ENCODE measurements around the gene SSR4. TPM values are rescaled to one million over a fixed set of nuclear protein-coding genes. Genes with fewer than 3 reads are reported as not detected.

The SSR4 gene
- total RNA-seq, 1 experiment from 2014 or later, result 182 TPM

GRCh38 chrX:153770601-153771414 is 23.7 kb upstream of the SSR4 start:
- no TSS peak for BruUV-seq (replicated peaks)
- ATAC-seq, result no peak
- no peak overlapping the region for H3K9ac ChIP-seq (ENCODE audit: low read length)
- POLR2A ChIA-PET, result no interaction called here
- no peaks in the 10 kb centered on the region for H3K36me3 ChIP-seq (ENCODE audit: control insufficient read depth in 1 of 2, insufficient read depth in 2 of 2, low read length in 2 of 2)
- no peak overlapping the region for H3K4me2 ChIP-seq (ENCODE audit: low read length)
- H3K9me3 ChIP-seq (ENCODE audit: control insufficient read depth in 1 of 2, insufficient read depth in 1 of 2, low read depth in 1 of 2, low read length in 2 of 2), result no peaks in the 10 kb centered on the region
- RAD21 ChIA-PET (ENCODE audit: low non-redundant PET in 1 of 2, low total read pairs in 2 of 2, uncharacterized antibody in 2 of 2, unreplicated experiment in 2 of 2), result no interaction called here
- H3K27me3 ChIP-seq (ENCODE audit: insufficient read depth, low read length), result no peaks in the 10 kb centered on the region
- H4K20me1 ChIP-seq (ENCODE audit: insufficient read depth), result no peaks in the 10 kb centered on the region
- CTCF ChIA-PET, result no interaction called here
- intact Hi-C loops (cut with micrococcal nuclease), result no loop called here
- TF ChIP-seq YY1 (IDR thresholded peaks at IDR 0.05; ENCODE audit: extremely low read depth, insufficient replicate concordance, low read depth, low read length), result no peak
- no peak for TF ChIP-seq EGR1 (IDR thresholded peaks at IDR 0.05; ENCODE audit: low read depth)
- no peak for TF ChIP-seq ZNF274 (IDR thresholded peaks at IDR 0.05; ENCODE audit: low read depth, low read length)
- TF ChIP-seq CBX3 (IDR thresholded peaks at IDR 0.05; ENCODE audit: low read depth), result no peak
- TF ChIP-seq EZH2phosphoT487 (IDR thresholded peaks at IDR 0.05; ENCODE audit: borderline replicate concordance), result no peak
- TF ChIP-seq JUND (IDR thresholded peaks at IDR 0.05), result no peak
- no peak for TF ChIP-seq CEBPB (IDR thresholded peaks at IDR 0.05; ENCODE audit: low read depth)
- TF ChIP-seq ELF1 (IDR thresholded peaks at IDR 0.05; ENCODE audit: borderline replicate concordance, low read depth), result no peak
- TF ChIP-seq EZH2 (IDR thresholded peaks at IDR 0.05), result no peak
- TF ChIP-seq SP1 (IDR thresholded peaks at IDR 0.05; ENCODE audit: low read depth), result no peak
- TF ChIP-seq, protein P1, sequence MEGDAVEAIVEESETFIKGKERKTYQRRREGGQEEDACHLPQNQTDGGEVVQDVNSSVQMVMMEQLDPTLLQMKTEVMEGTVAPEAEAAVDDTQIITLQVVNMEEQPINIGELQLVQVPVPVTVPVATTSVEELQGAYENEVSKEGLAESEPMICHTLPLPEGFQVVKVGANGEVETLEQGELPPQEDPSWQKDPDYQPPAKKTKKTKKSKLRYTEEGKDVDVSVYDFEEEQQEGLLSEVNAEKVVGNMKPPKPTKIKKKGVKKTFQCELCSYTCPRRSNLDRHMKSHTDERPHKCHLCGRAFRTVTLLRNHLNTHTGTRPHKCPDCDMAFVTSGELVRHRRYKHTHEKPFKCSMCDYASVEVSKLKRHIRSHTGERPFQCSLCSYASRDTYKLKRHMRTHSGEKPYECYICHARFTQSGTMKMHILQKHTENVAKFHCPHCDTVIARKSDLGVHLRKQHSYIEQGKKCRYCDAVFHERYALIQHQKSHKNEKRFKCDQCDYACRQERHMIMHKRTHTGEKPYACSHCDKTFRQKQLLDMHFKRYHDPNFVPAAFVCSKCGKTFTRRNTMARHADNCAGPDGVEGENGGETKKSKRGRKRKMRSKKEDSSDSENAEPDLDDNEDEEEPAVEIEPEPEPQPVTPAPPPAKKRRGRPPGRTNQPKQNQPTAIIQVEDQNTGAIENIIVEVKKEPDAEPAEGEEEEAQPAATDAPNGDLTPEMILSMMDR (IDR thresholded peaks at IDR 0.05 in 2 of 3, conservative IDR thresholded peaks at IDR 0.05 in 1 of 3; ENCODE audit: borderline replicate concordance in 1 of 3, insufficient read depth in 1 of 3, low read depth in 2 of 3, low read length in 2 of 3), result no peak
- TF ChIP-seq, protein P2, sequence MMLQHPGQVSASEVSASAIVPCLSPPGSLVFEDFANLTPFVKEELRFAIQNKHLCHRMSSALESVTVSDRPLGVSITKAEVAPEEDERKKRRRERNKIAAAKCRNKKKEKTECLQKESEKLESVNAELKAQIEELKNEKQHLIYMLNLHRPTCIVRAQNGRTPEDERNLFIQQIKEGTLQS (IDR thresholded peaks at IDR 0.05), result no peak
- no peak for TF ChIP-seq MAX (IDR thresholded peaks at IDR 0.05)
- TF ChIP-seq, protein P3, sequence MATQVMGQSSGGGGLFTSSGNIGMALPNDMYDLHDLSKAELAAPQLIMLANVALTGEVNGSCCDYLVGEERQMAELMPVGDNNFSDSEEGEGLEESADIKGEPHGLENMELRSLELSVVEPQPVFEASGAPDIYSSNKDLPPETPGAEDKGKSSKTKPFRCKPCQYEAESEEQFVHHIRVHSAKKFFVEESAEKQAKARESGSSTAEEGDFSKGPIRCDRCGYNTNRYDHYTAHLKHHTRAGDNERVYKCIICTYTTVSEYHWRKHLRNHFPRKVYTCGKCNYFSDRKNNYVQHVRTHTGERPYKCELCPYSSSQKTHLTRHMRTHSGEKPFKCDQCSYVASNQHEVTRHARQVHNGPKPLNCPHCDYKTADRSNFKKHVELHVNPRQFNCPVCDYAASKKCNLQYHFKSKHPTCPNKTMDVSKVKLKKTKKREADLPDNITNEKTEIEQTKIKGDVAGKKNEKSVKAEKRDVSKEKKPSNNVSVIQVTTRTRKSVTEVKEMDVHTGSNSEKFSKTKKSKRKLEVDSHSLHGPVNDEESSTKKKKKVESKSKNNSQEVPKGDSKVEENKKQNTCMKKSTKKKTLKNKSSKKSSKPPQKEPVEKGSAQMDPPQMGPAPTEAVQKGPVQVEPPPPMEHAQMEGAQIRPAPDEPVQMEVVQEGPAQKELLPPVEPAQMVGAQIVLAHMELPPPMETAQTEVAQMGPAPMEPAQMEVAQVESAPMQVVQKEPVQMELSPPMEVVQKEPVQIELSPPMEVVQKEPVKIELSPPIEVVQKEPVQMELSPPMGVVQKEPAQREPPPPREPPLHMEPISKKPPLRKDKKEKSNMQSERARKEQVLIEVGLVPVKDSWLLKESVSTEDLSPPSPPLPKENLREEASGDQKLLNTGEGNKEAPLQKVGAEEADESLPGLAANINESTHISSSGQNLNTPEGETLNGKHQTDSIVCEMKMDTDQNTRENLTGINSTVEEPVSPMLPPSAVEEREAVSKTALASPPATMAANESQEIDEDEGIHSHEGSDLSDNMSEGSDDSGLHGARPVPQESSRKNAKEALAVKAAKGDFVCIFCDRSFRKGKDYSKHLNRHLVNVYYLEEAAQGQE (IDR thresholded peaks at IDR 0.05; ENCODE audit: low read depth), result no peak
- no peak for TF ChIP-seq POLR2A (IDR thresholded peaks at IDR 0.05; ENCODE audit: borderline replicate concordance, extremely low read depth, insufficient read depth, insufficient read length)
- H3K9me2 ChIP-seq (ENCODE audit: insufficient read depth), result no peaks in the 10 kb centered on the region
- no peak for DNase-seq (ENCODE audit: low read depth, low spot score)
- no peaks in the 10 kb centered on the region; a peak in 1 of 4 replicates for H3K4me1 ChIP-seq (ENCODE audit: control insufficient read depth in 1 of 2, insufficient read depth in 2 of 2, low read length in 2 of 2)
- H3K4me3 ChIP-seq (replicated peaks in 1 of 2; ENCODE audit: low read depth in 1 of 2, low read length in 2 of 2), result no peak overlapping the region
- H3K79me2 ChIP-seq (ENCODE audit: insufficient read depth, low read length), result no peaks in the 10 kb centered on the region
- no peak overlapping the region for H3K27ac ChIP-seq (ENCODE audit: low read depth, low read length)
- no peak overlapping the region for H2AFZ ChIP-seq (ENCODE audit: low read depth, low read length, poor library complexity, severe bottlenecking)

All from HCT116 (cell line).